HG03432 (cell line): ENCODE results near the gene TRAF7.

Experiments
- ATAC-seq: cut with Tn5 transposase; IDR thresholded peaks from one replicate; pipeline ENCODE4 v1.9.1; 2021; ENCODE audit warnings: mild to moderate bottlenecking, moderate library complexity; ENCODE audit not compliant: unreplicated experiment

The TRAF7 gene

GRCh38 chr16:2163211-2163881 is 7.8 kb downstream of the TRAF7 start:
- ATAC-seq = no peak

- no peak for ATAC-seq
These were observed 10.3 kb downstream of the TRAF7 start for GRCh38 chr16:2165861-2166260.

GRCh38 chr16:2166263-2167067 is 10.9 kb downstream of the TRAF7 start:
- ATAC-seq = no peak

GRCh38 chr16:2167068-2167638 is 11.6 kb downstream of the TRAF7 start:
- ATAC-seq = no peak

- ATAC-seq = no peak
These were observed 14.5 kb downstream of the TRAF7 start for GRCh38 chr16:2170080-2170479.

GRCh38 chr16:2170587-2171435 is 15.2 kb downstream of the TRAF7 start:
- no peak for ATAC-seq

- no peak for ATAC-seq
These were observed 16.1 kb downstream of the TRAF7 start for GRCh38 chr16:2171601-2172178.

GRCh38 chr16:2172688-2173335 is 17.2 kb downstream of the TRAF7 start:
- no peak for ATAC-seq

- ATAC-seq = no peak
These were observed 17.8 kb downstream of the TRAF7 start for GRCh38 chr16:2173366-2173765.

GRCh38 chr16:2173916-2174315 is 18.3 kb downstream of the TRAF7 start:
- ATAC-seq = no peak

- no peak for ATAC-seq
These were observed 19.0 kb downstream of the TRAF7 start for GRCh38 chr16:2174396-2175131.

- ATAC-seq = no peak
These were observed 19.9 kb downstream of the TRAF7 start for GRCh38 chr16:2175454-2175853.

GRCh38 chr16:2176047-2176446 is 20.5 kb downstream of the TRAF7 start:
- ATAC-seq = no peak

GRCh38 chr16:2177101-2177500 is 21.5 kb downstream of the TRAF7 start:
- no peak for ATAC-seq

- no peak for ATAC-seq
These were observed 22.0 kb downstream of the TRAF7 start for GRCh38 chr16:2177561-2177960.

GRCh38 chr16:2178321-2179106 is 22.9 kb downstream of the TRAF7 start:
- ATAC-seq = no peak

GRCh38 chr16:2179107-2179501 is 23.5 kb downstream of the TRAF7 start:
- ATAC-seq = no peak

GRCh38 chr16:2179576-2179975 is 24.0 kb downstream of the TRAF7 start:
- no peak for ATAC-seq

- ATAC-seq = no peak
These were observed 24.9 kb downstream of the TRAF7 start for GRCh38 chr16:2180461-2180860.
